Measurements from ENCODE around the gene PLA2G4A. TPM values are rescaled to one million over a fixed set of nuclear protein-coding genes. Genes with fewer than 3 reads are reported as not detected.
A peak's percentile ranks its signal among the peaks of the same experiment; 100 is the strongest.
"Not testable (repeated sequence)": the region's sequence is repeated elsewhere in the genome, so short reads cannot be mapped to it uniquely, and the experiment has no call there.

PLA2G4A gene
- total and polyA plus RNA-seq, 7 donors, result 3.2 to 51.0 (median 17.2) TPM

GRCh38 chr1:186905561-186905960 lies 76.8 kb downstream of the PLA2G4A start:
- WGBS, 2 donors, result 55 to 64% methylated on average over 1 of the region's 1 CpG
- Histone ChIP-seq H3K4me3 (no peak overlapping the region), H3K27ac (peak overlapping the region in 1 of 4 donors; percentile 21), H3K9me3 (no peaks in the 10 kb centered on the region), H3K4me1 (peaks cover 0 to 31% (median 10%) of the 10 kb centered on the region in 4 donors), H3K36me3 (no peaks in the 10 kb centered on the region), H3K27me3 (no peaks in the 10 kb centered on the region)
- intact Hi-C loops (cut with DNase I), result no loop called here
- no peak for DNase-seq
- TF ChIP-seq POLR2AphosphoS5 (IDR thresholded peaks at IDR 0.05), result no peak
- TF ChIP-seq CTCF (IDR thresholded peaks at IDR 0.05), result no peak
- TF ChIP-seq POLR2A (IDR thresholded peaks at IDR 0.05), result no peak
- no peak for TF ChIP-seq EP300 (IDR thresholded peaks at IDR 0.05)

DNA sequence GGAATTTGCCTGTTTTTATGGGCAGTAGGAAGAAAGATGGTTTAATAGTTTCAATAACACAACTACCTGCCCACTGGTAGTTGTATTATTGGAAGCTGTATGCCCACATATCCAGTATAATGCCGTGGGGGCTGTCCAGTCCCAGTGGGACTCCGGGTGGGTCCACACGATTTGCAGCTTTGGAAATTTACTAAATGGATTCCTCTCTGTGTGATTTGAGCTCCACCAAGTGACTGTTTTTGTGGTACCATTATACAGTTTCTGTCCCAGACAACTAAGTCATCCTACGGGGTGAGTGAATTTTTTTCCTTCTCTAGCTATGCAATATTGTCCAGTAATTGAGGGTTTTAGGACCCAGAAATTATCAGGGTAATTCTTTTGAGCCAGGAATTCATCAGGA lies 86.8 kb downstream of the PLA2G4A start:
- Histone ChIP-seq H3K36me3 (peaks cover 0 to 38% (median 7%) of the 10 kb centered on the region in 4 donors), H3K4me3 (no peak overlapping the region), H3K27me3 (no peaks in the 10 kb centered on the region), H3K4me1 (no peaks in the 10 kb centered on the region), H3K27ac (no peak overlapping the region), H3K9me3 (no peaks in the 10 kb centered on the region)
- no peak for DNase-seq
- TF ChIP-seq EP300 (IDR thresholded peaks at IDR 0.05) (no peak), POLR2AphosphoS5 (IDR thresholded peaks at IDR 0.05) (no peak), CTCF (IDR thresholded peaks at IDR 0.05) (no peak), POLR2A (IDR thresholded peaks at IDR 0.05) (no peak)
- 83 to 86% methylated on average over 4 of the region's 4 CpGs for WGBS, 2 donors
- intact Hi-C loops (cut with DNase I), result loop anchor here (5.0 kb wide), 3 partner anchors 72 to 308 kb away; partner anchors contain the start of gene PTGS2

DNA sequence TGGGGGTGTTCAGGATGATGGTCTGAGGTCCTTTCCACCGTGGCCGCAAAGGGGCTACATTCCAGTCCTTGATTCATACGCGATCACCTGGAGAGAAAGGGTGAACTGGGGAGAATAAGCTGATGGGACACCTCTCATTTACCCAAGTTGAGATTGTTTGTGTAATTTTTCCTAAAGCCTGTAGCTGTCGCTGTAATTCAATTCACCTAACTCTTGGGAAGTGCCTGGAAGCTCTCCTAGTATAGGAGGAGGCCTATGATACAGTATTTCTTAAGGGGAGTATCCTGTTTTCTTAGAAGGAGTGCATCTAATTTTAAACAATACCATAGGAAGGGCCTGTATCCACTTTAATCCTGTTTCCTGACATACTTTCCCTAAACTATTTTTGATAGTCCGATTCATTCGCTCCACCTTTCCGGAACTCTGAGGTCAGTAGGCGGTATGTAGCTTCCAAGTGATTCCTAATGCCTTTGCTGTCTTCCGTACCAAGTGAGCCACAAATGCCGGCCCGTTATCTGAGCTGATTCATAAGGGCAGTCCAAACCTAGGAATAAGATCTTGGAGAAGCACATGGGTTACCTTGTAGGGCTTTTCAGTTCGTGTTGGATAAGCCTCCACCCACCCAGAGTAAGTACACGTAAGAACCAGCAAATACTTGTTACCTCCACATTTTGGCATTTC lies 88.5 kb downstream of the PLA2G4A start:
- not testable (repeated sequence) for H3K4me3 ChIP-seq, DNase-seq, H3K27ac ChIP-seq, H3K9me3 ChIP-seq, H3K27me3 ChIP-seq, H3K4me1 ChIP-seq
- H3K36me3 ChIP-seq, result peaks cover 0 to 27% (median 1%) of the 10 kb centered on the region in 4 donors
- intact Hi-C loops (cut with DNase I), result loop anchor here (5.0 kb wide), 3 partner anchors 70 to 310 kb away; partner anchors contain the start of gene PTGS2
- WGBS, 2 donors, result 87 to 90% methylated on average over 14 of the region's 14 CpGs
- peak in 2 of 4 experiments; percentile 28 to 33 for TF ChIP-seq CTCF (IDR thresholded peaks at IDR 0.05)

DNA sequence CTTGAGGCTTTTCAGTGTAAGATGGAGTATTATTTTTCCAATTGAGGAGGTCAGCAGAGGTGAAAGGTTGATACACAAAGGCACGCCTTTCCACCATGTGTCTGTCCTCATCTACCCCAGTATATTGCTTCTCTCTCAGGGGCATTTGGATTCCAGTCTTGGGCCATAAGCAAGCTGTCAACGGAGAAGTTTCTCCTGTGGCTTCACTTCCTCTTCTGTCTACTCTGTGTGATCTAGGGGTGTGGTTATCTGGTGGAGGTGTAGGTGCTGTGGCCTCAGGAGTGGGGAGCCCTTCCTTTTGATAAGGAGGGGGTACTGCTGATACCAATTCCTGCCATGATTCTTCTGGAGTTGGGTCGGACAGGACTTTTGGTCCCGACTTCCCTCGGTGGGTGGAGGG lies 92.6 kb downstream of the PLA2G4A start:
- H3K4me3 ChIP-seq; intact Hi-C loops (cut with DNase I); H3K27ac ChIP-seq; H3K9me3 ChIP-seq; DNase-seq; H3K27me3 ChIP-seq: not testable (repeated sequence)
- 82 to 83% methylated on average over 5 of the region's 5 CpGs for WGBS, 2 donors
- H3K36me3 ChIP-seq, result peaks cover 0 to 15% (median 0%) of the 10 kb centered on the region in 4 donors
- H3K4me1 ChIP-seq, result peaks cover 0 to 12% (median 8%) of the 10 kb centered on the region in 4 donors

- H3K27ac ChIP-seq; DNase-seq; H3K9me3 ChIP-seq; intact Hi-C loops (cut with DNase I); H3K4me3 ChIP-seq; H3K27me3 ChIP-seq: not testable (repeated sequence)
- Histone ChIP-seq H3K4me1 (peaks cover 0 to 17% (median 9%) of the 10 kb centered on the region in 4 donors), H3K36me3 (peaks cover 0 to 14% (median 0%) of the 10 kb centered on the region in 4 donors)
- 51 to 60% methylated on average over 4 of the region's 4 CpGs for WGBS, 2 donors
Measured at GRCh38 chr1:186922814-186923213, 94.1 kb downstream of the PLA2G4A start.

- Histone ChIP-seq H3K4me3 (no peak overlapping the region), H3K4me1 (peaks cover 0 to 24% (median 11%) of the 10 kb centered on the region in 4 donors), H3K36me3 (peaks cover 0 to 7% (median 0%) of the 10 kb centered on the region in 4 donors), H3K9me3 (no peaks in the 10 kb centered on the region), H3K27ac (no peak overlapping the region), H3K27me3 (no peaks in the 10 kb centered on the region)
- 87 to 88% methylated on average over 2 of the region's 2 CpGs for WGBS, 2 donors
- no peak for DNase-seq
- intact Hi-C loops (cut with DNase I), result no loop called here
- TF ChIP-seq CTCF (IDR thresholded peaks at IDR 0.05) (no peak), EP300 (IDR thresholded peaks at IDR 0.05) (no peak), POLR2AphosphoS5 (IDR thresholded peaks at IDR 0.05) (no peak), POLR2A (IDR thresholded peaks at IDR 0.05) (no peak)
Measured at GRCh38 chr1:186923486-186923885, 94.7 kb downstream of the PLA2G4A start.

Data from sigmoid colon (tissue), 7 donors.